Hepatocyte (in vitro differentiated cells): ENCODE measurements around the gene INTS2. TPM values are rescaled to one million over a fixed set of nuclear protein-coding genes. Genes with fewer than 3 reads are reported as not detected.

Experiments used
- DNase-seq: peaks from one replicate; pipeline ENCODE4 v3.0.0-alpha.2; 2016; ENCODE audit warnings: low spot score
- H2AFZ ChIP-seq: fragments of 200-600 bp; sonication (generic); 2 replicates; pipeline ENCODE4 v1.6.0; 2016; ENCODE audit warnings: antibody characterized with exemption, mild to moderate bottlenecking
- H3K27ac ChIP-seq: fragments of 200-600 bp; sonication (generic); 2 replicates; pipeline ENCODE4 v1.5.1; 2016; ENCODE audit warnings: mild to moderate bottlenecking
- H3K27me3 ChIP-seq: fragments of 200-600 bp; sonication (generic); 2 replicates; pipeline ENCODE4 v1.6.1; 2016
- H3K36me3 ChIP-seq: fragments of 200-600 bp; sonication (generic); replicated peaks from 2 replicates; pipeline ENCODE4 v1.5.1; 2016; ENCODE audit warnings: low read depth; ENCODE audit not compliant: insufficient read depth
- H3K4me1 ChIP-seq: fragments of 200-600 bp; sonication (generic); 2 replicates; pipeline ENCODE4 v1.5.1; 2016; ENCODE audit warnings: mild to moderate bottlenecking, moderate library complexity; ENCODE audit not compliant: insufficient read depth
- H3K4me2 ChIP-seq: fragments of 200-600 bp; sonication (generic); 2 replicates; pipeline ENCODE4 v1.6.0; 2016
- H3K4me3 ChIP-seq: fragments of 200-600 bp; sonication (generic); 2 replicates; pipeline ENCODE4 v1.5.1; 2016; ENCODE audit warnings: mild to moderate bottlenecking
- H3K79me2 ChIP-seq: fragments of 200-600 bp; sonication (generic); 2 replicates; pipeline ENCODE4 v1.6.0; 2017; ENCODE audit warnings: mild to moderate bottlenecking
- H3K9me2 ChIP-seq: fragments of 200-600 bp; sonication (generic); replicated peaks from 2 replicates; pipeline ENCODE4 v1.6.0; 2017; ENCODE audit warnings: mild to moderate bottlenecking; ENCODE audit not compliant: insufficient read depth
- H3K9me3 ChIP-seq: fragments of 200-600 bp; sonication (generic); 2 replicates; pipeline ENCODE4 v1.5.1; 2016; ENCODE audit warnings: low read depth, mild to moderate bottlenecking
- H4K20me1 ChIP-seq: fragments of 200-600 bp; sonication (generic); 2 replicates; pipeline ENCODE4 v1.6.0; 2016; ENCODE audit warnings: mild to moderate bottlenecking; ENCODE audit not compliant: insufficient read depth, poor library complexity, severe bottlenecking
- CTCF ChIP-seq: fragments of 200-600 bp; sonication (generic); IDR thresholded peaks from 2 replicates; pipeline ENCODE4 v1.5.1; 2016; ENCODE audit warnings: antibody characterized with exemption, mild to moderate bottlenecking; ENCODE audit not compliant: poor library complexity
- EZH2 ChIP-seq: fragments of 200-600 bp; sonication (generic); IDR thresholded peaks from 2 replicates; pipeline ENCODE4 v1.6.1; 2016; ENCODE audit warnings: antibody characterized with exemption, mild to moderate bottlenecking, borderline replicate concordance
- EZH2phosphoT487 ChIP-seq: fragments of 200-600 bp; sonication (generic); IDR thresholded peaks from one replicate; pipeline ENCODE4 v1.6.1; 2018; ENCODE audit warnings: antibody characterized with exemption, mild to moderate bottlenecking, low read depth, moderate library complexity; ENCODE audit not compliant: unreplicated experiment, severe bottlenecking
- WGBS: methylation state at CpG from one replicate; pipeline ENCODE4 v1.1.6; 2016; ENCODE audit warnings: low lambda C conversion rate; ENCODE audit errors: missing lambda C conversion rate; 5-methylcytosine and 5-hydroxymethylcytosine counted together
- polyA plus RNA-seq: library from polyadenylated mRNA; unstranded; fragments of >200 nt; fragmentation: Nextera tagmentation; extraction: Ambion mirVana; gene quantifications from 2 replicates; pipeline ENCODE4 v1.2.1, GENCODE V29; 2016
- total RNA-seq: library from RNA; depleted of rRNA; stranded (reverse); fragments of >200 nt; gene quantifications from 2 replicates; pipeline ENCODE4 v1.2.3, GENCODE V29; 2014

Gene INTS2
- total and polyA plus RNA-seq, 2 experiments from 2014 or later: 2.6 to 10.9 TPM

- H3K27ac ChIP-seq: no peak overlapping the region
Observed at GRCh38 chr17:61970030-61970429, 42.2 kb upstream of the INTS2 start.

GRCh38 chr17:61968757-61969156, 41.0 kb upstream of the INTS2 start:
- H3K79me2 ChIP-seq: peaks cover 28% of the 10 kb centered on the region
- no peak overlapping the region for H3K4me2 ChIP-seq
- H3K27ac ChIP-seq: no peak overlapping the region
- H4K20me1 ChIP-seq: no peaks in the 10 kb centered on the region
- H3K4me1 ChIP-seq: no peaks in the 10 kb centered on the region
- H2AFZ ChIP-seq: no peak overlapping the region
- no peak for DNase-seq
- H3K27me3 ChIP-seq: no peaks in the 10 kb centered on the region
- no peaks in the 10 kb centered on the region for H3K9me2 ChIP-seq
- H3K4me3 ChIP-seq: no peak overlapping the region
- H3K36me3 ChIP-seq: no peaks in the 10 kb centered on the region
- TF ChIP-seq EZH2 (no peak), EZH2phosphoT487 (no peak), CTCF (no peak)
- WGBS: 95% methylated on average over 5 of the region's 5 CpGs
- no peaks in the 10 kb centered on the region for H3K9me3 ChIP-seq

More at GRCh38 chr17:61970030-61970429, 42.2 kb upstream of the INTS2 start:
- Histone ChIP-seq H3K79me2 (peaks cover 38% of the 10 kb centered on the region), H3K27me3 (no peaks in the 10 kb centered on the region), H3K9me2 (no peaks in the 10 kb centered on the region), H3K9me3 (no peaks in the 10 kb centered on the region), H3K36me3 (no peaks in the 10 kb centered on the region), H3K4me2 (no peak overlapping the region), H2AFZ (no peak overlapping the region), H4K20me1 (peaks cover 5% of the 10 kb centered on the region), H3K4me1 (no peaks in the 10 kb centered on the region), H3K4me3 (no peak overlapping the region)
- DNase-seq: no peak
- 100% methylated on average over 1 of the region's 1 CpG for WGBS
- TF ChIP-seq CTCF (no peak), EZH2phosphoT487 (no peak), EZH2 (no peak)

GRCh38 chr17:61967729-61968128, 39.9 kb upstream of the INTS2 start:
- Histone ChIP-seq H3K4me1 (no peaks in the 10 kb centered on the region), H3K9me3 (no peaks in the 10 kb centered on the region), H3K27ac (no peak overlapping the region), H2AFZ (no peak overlapping the region), H3K9me2 (no peaks in the 10 kb centered on the region), H3K27me3 (no peaks in the 10 kb centered on the region), H3K79me2 (peaks cover 23% of the 10 kb centered on the region), H3K36me3 (no peaks in the 10 kb centered on the region), H3K4me3 (no peak overlapping the region), H3K4me2 (no peak overlapping the region), H4K20me1 (no peaks in the 10 kb centered on the region)
- 91% methylated on average over 2 of the region's 2 CpGs for WGBS
- TF ChIP-seq CTCF (no peak), EZH2phosphoT487 (no peak), EZH2 (no peak)
- no peak for DNase-seq

GRCh38 chr17:61966191-61966590, 38.4 kb upstream of the INTS2 start:
- Histone ChIP-seq H4K20me1 (no peaks in the 10 kb centered on the region), H3K9me3 (no peaks in the 10 kb centered on the region), H3K4me3 (no peak overlapping the region), H3K27me3 (no peaks in the 10 kb centered on the region), H2AFZ (no peak overlapping the region), H3K27ac (no peak overlapping the region), H3K36me3 (no peaks in the 10 kb centered on the region), H3K79me2 (peaks cover 14% of the 10 kb centered on the region), H3K4me1 (no peaks in the 10 kb centered on the region), H3K4me2 (no peak overlapping the region), H3K9me2 (no peaks in the 10 kb centered on the region)
- 0% methylated on average over 1 of the region's 1 CpG for whole genome bisulfite sequencing
- TF ChIP-seq EZH2 (no peak), EZH2phosphoT487 (no peak), CTCF (no peak)
- no peak for DNase-seq
